Activated CD8-positive, alpha-beta T cell treated with anti-CD3 and anti-CD28 coated beads for 36 hours (primary cell): ENCODE results near the gene SRRM2. TPM values are rescaled to one million over a fixed set of nuclear protein-coding genes. Genes with fewer than 3 reads are reported as not detected.

Experiments used
- ATAC-seq: fragments of 200-7000 bp; cut with Tn5 transposase; one replicate; pipeline ENCODE4 v1.10.0; 2021; ENCODE audit warnings: mild to moderate bottlenecking, moderate library complexity
- CTCF ChIA-PET: fragments of 350-600 bp; sonication (Branson Sonifier 250); formaldehyde crosslinking; loops from one replicate; lab custom pipeline; 2021; ENCODE audit warnings: antibody characterized with exemption; lab: Charles Lee
- POLR2A ChIA-PET: fragments of 350-600 bp; sonication (Branson Sonifier 250); formaldehyde crosslinking; loops from one replicate; lab custom pipeline; 2021; ENCODE audit warnings: antibody characterized with exemption; lab: Charles Lee
- DNase-seq: peaks from one replicate; pipeline ENCODE4 v3.0.0-alpha.2; 2020
- H3K27ac Mint-ChIP-seq: one replicate; pipeline ENCODE4 v1.8.0; 2021; ENCODE audit warnings: mild to moderate bottlenecking, mixed read lengths
- H3K27me3 Mint-ChIP-seq: one replicate; pipeline ENCODE4 v1.8.0; 2021; ENCODE audit warnings: mixed read lengths
- H3K36me3 Mint-ChIP-seq: one replicate; pipeline ENCODE4 v1.8.0; 2021; ENCODE audit warnings: low read depth, mixed read lengths
- H3K4me1 Mint-ChIP-seq: one replicate; pipeline ENCODE4 v1.8.0; 2021; ENCODE audit warnings: low read depth, mixed read lengths
- H3K4me3 Mint-ChIP-seq: one replicate; pipeline ENCODE4 v1.8.0; 2021; ENCODE audit warnings: mild to moderate bottlenecking, moderate library complexity, mixed read lengths
- H3K9me3 Mint-ChIP-seq: one replicate; pipeline ENCODE4 v1.8.0; 2021; ENCODE audit warnings: mixed read lengths
- CTCF ChIP-seq: fragments of 200-600 bp; IDR thresholded peaks from one replicate; pipeline ENCODE4 v1.8.0; 2022; ENCODE audit warnings: antibody characterized with exemption, mild to moderate bottlenecking
- intact Hi-C: fragments of 100-400 bp; cut with micrococcal nuclease; formaldehyde crosslinking; loops from one replicate; pipeline ENCODE4 v1.10.0; 2022
- total RNA-seq, 2 experiments: library from RNA; stranded (reverse); gene quantifications; one replicate each; pipeline ENCODE4 v1.2.3, GENCODE V29; 2021

The SRRM2 gene
- total RNA-seq, 2 experiments from 2014 or later: 518 to 561 TPM

DNA sequence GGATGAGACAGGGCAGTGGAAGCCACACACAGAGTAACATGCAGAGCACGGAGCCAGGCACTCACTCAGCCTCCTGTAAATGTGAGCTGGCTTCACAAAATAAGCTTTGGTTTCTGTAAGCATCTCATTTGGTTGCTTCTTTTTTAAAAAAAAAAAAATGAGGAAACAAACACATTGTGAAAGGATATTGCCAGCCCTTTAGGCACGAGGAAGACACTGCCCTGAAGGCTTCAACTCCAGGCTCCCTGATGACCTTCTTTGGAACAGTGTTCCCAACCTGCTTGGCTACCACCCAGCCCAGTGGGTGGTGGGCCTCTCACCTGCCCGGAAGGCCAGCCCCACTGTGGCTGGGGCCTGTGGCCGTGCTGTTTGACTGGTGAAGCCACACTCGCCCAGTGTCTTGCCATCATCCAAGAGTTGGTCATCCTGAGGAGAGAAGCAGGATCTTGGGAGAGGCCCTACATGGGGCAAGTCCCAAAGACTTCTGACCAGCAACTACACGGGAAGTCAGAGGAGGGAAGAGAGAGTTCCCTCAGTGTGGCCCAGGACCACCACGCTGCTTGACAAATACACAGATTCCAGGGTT, 22.8 kb downstream of the SRRM2 start:
- intact Hi-C loops: no loop called here
- H3K36me3 Mint-ChIP-seq: peaks cover 39% of the 10 kb centered on the region
- H3K27ac Mint-ChIP-seq: peak overlapping the region; percentile 60
- DNase-seq (no peak), ATAC-seq (no peak)
- no peaks in the 10 kb centered on the region for H3K27me3 Mint-ChIP-seq
- peaks cover 25% of the 10 kb centered on the region for H3K4me1 Mint-ChIP-seq
- no peaks in the 10 kb centered on the region for H3K9me3 Mint-ChIP-seq
- TF ChIP-seq CTCF: no peak
- peak overlapping the region; percentile 90 for H3K4me3 Mint-ChIP-seq
- POLR2A ChIA-PET: interaction anchor here (1.0 to 8.7 kb wide), 8 partner anchors 8 to 93 kb away, joined by 3 to 80 read pairs (median 8); partner anchors contain the start of genes KCTD5 and SRRM2
- CTCF ChIA-PET: interaction anchor here (1.5 to 2.1 kb wide), 3 partner anchors 10 to 64 kb away, joined by 6 to 7 read pairs (median 7); no protein-coding TSS in a partner anchor

DNA sequence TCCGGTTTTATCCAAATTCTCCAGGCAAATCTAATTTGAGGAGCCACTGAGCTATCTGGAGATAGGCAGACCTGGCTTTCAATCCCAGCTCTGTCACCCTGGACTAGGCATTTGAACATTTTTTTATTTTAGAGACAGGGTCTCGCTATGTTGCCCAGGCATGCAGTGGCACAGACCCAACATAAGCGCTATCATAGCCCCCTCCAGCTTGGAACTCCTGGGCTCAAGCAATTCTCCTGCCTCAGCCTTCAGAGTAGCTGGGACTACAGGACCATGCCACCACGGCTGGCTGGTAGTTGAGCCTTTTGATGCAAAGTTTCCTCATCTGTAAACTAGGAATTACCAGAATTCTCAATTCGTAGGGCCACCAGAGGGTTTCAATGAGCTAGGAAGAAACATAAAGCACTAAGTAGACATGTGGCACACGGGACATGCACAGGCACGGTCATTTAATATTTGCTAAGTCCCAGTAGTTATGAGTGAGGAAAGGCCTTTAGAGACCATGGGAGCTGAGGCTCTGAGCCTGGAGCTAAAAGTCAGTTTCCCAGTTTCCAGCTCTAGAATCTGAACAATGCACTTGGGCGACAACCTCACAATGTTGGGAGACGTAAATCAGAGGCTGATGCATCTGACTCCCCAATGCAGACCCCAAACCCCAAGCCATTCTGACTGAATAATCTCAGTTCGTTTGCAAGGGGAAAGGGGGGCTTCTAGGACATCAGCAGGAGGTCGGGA, 23.5 kb downstream of the SRRM2 start:
- no peak for TF ChIP-seq CTCF
- no peaks in the 10 kb centered on the region for H3K9me3 Mint-ChIP-seq
- H3K4me3 Mint-ChIP-seq: peak overlapping the region; percentile 90
- H3K27me3 Mint-ChIP-seq: no peaks in the 10 kb centered on the region
- ChIA-PET POLR2A (interaction anchor here (0.7 to 8.7 kb wide), 9 partner anchors 9 to 107 kb away, joined by 3 to 80 read pairs (median 6); partner anchors contain the start of genes FLYWCH2, KCTD5 and SRRM2), CTCF (interaction anchor here (0.6 to 2.1 kb wide), 4 partner anchors 9 to 151 kb away, joined by 3 to 7 read pairs (median 6); no protein-coding TSS in a partner anchor)
- peaks cover 28% of the 10 kb centered on the region for H3K4me1 Mint-ChIP-seq
- H3K36me3 Mint-ChIP-seq: peaks cover 36% of the 10 kb centered on the region
- intact Hi-C loops: no loop called here
- H3K27ac Mint-ChIP-seq: peak overlapping the region; percentile 86
- DNase-seq (no peak), ATAC-seq (no peak)

DNA sequence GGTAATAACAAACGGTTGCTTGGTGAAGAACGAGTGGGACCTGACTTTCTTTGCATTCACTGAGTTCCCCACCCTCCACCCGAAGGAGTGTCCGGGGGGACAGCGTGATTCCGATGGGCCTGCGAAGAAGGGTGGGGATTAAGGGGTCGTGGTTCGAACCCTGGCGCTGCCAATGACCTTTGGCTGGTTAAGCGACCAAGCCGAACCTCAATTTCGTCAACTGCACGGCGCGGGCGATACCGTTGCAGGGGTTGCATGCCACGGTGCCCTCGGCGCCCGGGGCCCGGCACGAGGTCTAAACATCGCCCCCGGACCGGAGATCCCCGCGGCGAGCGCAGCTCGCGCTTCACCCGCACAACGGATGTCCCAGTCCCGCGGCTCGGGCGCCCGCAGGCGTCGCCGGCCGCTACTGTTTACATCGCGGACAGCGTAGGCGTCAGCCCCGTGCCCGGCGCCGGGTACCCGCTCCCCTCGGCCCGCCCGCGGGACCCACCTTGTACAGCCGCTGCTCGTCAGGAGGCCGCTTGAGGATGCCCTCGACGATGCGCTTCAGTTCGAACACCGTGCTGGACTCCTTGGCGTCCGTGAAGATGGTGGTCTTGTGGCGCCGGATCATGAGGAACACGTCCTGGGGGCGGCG, 24.2 kb downstream of the SRRM2 start:
- peak overlapping the region; percentile 90 for H3K4me3 Mint-ChIP-seq
- POLR2A ChIA-PET: interaction anchor here (0.7 to 8.7 kb wide), 8 partner anchors 9 to 106 kb away, joined by 3 to 80 read pairs (median 8); partner anchors contain the start of genes FLYWCH2 and SRRM2
- H3K9me3 Mint-ChIP-seq: no peaks in the 10 kb centered on the region
- peaks cover 26% of the 10 kb centered on the region for H3K4me1 Mint-ChIP-seq
- DNase-seq (peak; percentile 58), ATAC-seq (peak; percentile 27)
- TF ChIP-seq CTCF: no peak
- no peaks in the 10 kb centered on the region for H3K27me3 Mint-ChIP-seq
- CTCF ChIA-PET: interaction anchor here (0.6 to 2.1 kb wide), 5 partner anchors 9 to 151 kb away, joined by 3 to 7 read pairs (median 6); no protein-coding TSS in a partner anchor
- peaks cover 29% of the 10 kb centered on the region for H3K36me3 Mint-ChIP-seq
- H3K27ac Mint-ChIP-seq: peak overlapping the region; percentile 86
- intact Hi-C loops: no loop called here

DNA sequence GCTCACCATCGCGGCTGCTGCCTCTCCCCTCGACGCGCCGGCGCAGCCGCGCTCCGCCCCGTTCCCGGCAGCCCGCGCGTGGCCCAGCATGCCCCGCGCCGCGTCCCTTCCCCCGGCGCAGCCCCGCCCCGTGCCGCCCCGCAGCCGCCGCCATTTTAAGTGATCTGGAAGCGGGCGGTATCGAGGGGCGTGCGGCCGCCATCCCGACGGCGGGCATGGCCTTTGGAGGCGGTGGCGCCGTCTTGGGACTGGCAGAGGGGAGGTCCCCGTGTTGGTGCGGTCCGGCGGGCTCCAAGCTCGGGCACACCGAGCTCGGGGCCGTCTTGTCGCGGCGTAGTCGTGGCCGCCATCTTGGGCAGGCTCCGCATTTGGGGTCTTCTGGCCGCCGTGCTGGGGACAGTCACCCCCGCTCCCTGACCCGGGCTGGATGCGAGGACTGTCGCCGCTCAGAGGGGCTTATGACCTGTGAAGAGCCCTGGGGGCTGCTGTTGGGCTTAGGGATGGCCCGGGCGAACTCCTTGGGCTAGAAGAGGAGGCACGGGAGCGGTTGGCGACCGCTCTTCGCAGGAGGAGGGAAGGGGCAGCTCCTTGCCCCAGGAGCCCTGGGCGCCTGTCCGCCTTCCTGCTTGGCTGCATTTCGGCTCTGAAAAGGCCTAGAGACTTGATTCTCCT, 24.9 kb downstream of the SRRM2 start, which contains the start of gene ELOB:
TSS of gene ELOB (minus strand) at position 50 of the 672 bp plus-strand sequence. CDS start at position 9, 41 bp downstream.
- peak; percentile 92 for DNase-seq
- peak within 1 kb of the TSS; percentile 98 for H3K27ac Mint-ChIP-seq
- no peak for TF ChIP-seq CTCF
- intact Hi-C loops: no loop called here
- no peaks in the 10 kb centered on the region for H3K9me3 Mint-ChIP-seq
- peak within 1 kb of the TSS; percentile 90 for H3K4me3 Mint-ChIP-seq
- ATAC-seq: peak; percentile 93
- CTCF ChIA-PET: interaction anchor here (1.4 kb wide), 1 partner anchor 91 kb away, joined by 4 read pairs; no protein-coding TSS in a partner anchor
- POLR2A ChIA-PET: interaction anchor here (0.5 to 8.7 kb wide), 8 partner anchors 10 to 376 kb away, joined by 3 to 80 read pairs (median 8); partner anchors contain the start of gene SRRM2
- H3K27me3 Mint-ChIP-seq: no peaks in the 10 kb centered on the region
- H3K36me3 Mint-ChIP-seq: peaks cover 24% of the 10 kb centered on the region
- peaks cover 24% of the 10 kb centered on the region for H3K4me1 Mint-ChIP-seq
